ENCODE data around the gene STK39. TPM values are rescaled to one million over a fixed set of nuclear protein-coding genes. Genes with fewer than 3 reads are reported as not detected.

The STK39 gene
- total RNA-seq, 1 experiment from 2014 or later, result 13.8 TPM

DNA sequence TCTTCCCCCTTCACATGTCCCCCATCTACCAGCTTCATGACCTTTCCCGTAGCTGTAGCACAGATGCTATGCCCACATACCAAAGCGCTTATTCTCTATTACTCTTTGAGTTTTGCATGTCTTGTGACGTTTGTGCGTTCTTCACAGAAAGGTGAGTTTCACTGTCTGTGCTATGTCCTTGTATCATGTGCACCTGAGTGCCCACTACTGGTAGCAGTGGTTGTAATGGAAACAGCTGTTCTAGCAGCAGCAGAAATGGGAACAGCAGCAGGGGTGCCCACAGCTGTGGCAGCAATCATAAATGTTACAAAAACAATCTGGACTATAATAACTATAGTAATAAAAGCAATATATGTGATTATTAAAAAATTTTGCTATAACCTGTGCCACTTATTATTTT, 127.1 kb downstream of the STK39 start:
- TF ChIP-seq, protein P1, sequence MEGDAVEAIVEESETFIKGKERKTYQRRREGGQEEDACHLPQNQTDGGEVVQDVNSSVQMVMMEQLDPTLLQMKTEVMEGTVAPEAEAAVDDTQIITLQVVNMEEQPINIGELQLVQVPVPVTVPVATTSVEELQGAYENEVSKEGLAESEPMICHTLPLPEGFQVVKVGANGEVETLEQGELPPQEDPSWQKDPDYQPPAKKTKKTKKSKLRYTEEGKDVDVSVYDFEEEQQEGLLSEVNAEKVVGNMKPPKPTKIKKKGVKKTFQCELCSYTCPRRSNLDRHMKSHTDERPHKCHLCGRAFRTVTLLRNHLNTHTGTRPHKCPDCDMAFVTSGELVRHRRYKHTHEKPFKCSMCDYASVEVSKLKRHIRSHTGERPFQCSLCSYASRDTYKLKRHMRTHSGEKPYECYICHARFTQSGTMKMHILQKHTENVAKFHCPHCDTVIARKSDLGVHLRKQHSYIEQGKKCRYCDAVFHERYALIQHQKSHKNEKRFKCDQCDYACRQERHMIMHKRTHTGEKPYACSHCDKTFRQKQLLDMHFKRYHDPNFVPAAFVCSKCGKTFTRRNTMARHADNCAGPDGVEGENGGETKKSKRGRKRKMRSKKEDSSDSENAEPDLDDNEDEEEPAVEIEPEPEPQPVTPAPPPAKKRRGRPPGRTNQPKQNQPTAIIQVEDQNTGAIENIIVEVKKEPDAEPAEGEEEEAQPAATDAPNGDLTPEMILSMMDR (IDR thresholded peaks at IDR 0.05; ENCODE audit: unreplicated experiment), result no peak
- intact Hi-C loops (cut with micrococcal nuclease), result no loop called here
- Mint-ChIP-seq H3K36me3 (ENCODE audit: insufficient read depth, unreplicated experiment) (no peaks in the 10 kb centered on the region), H3K9me3 (ENCODE audit: unreplicated experiment) (no peaks in the 10 kb centered on the region), H3K4me1 (ENCODE audit: insufficient read depth, unreplicated experiment) (no peaks in the 10 kb centered on the region), H3K4me3 (ENCODE audit: unreplicated experiment) (no peak overlapping the region), H3K27me3 (ENCODE audit: insufficient read depth, unreplicated experiment) (no peaks in the 10 kb centered on the region), H3K27ac (ENCODE audit: low read depth, unreplicated experiment) (no peak overlapping the region)
- BruUV-seq (replicated peaks), result no TSS peak
- ChIA-PET CTCF (interaction anchor here (0.6 to 9.3 kb wide), 33 partner anchors 8 to 1581 kb away, joined by 3 to 117 read pairs (median 4); no protein-coding TSS in a partner anchor), POLR2A (interaction anchor here (0.6 kb wide), 1 partner anchor 538 kb away, joined by 4 read pairs; no protein-coding TSS in a partner anchor)
- DNase-seq (ENCODE audit: unreplicated experiment), result no peak

- no peak overlapping the region for H3K27ac Mint-ChIP-seq (ENCODE audit: low read depth, unreplicated experiment)
- intact Hi-C loops (cut with micrococcal nuclease), result loop anchor here (2.0 to 5.0 kb wide), 3 partner anchors 777 to 993 kb away; no protein-coding TSS in a partner anchor
- H3K4me1 Mint-ChIP-seq (ENCODE audit: insufficient read depth, unreplicated experiment), result no peaks in the 10 kb centered on the region
- no TSS peak for BruUV-seq (replicated peaks)
- H3K36me3 Mint-ChIP-seq (ENCODE audit: insufficient read depth, unreplicated experiment), result no peaks in the 10 kb centered on the region
- CTCF ChIA-PET, result interaction anchor here (0.5 to 9.3 kb wide), 93 partner anchors 9 to 1580 kb away, joined by 3 to 117 read pairs (median 4); partner anchors contain the start of gene B3GALT1
- DNase-seq (ENCODE audit: unreplicated experiment), result peak; percentile 65
- POLR2A ChIA-PET, result interaction anchor here (0.5 to 1.8 kb wide), 5 partner anchors 9 to 1420 kb away, joined by 3 to 13 read pairs (median 3); no protein-coding TSS in a partner anchor
- H3K27me3 Mint-ChIP-seq (ENCODE audit: insufficient read depth, unreplicated experiment), result no peaks in the 10 kb centered on the region
- TF ChIP-seq, protein P1 (IDR thresholded peaks at IDR 0.05; ENCODE audit: unreplicated experiment), result peak; percentile 31
- H3K4me3 Mint-ChIP-seq (ENCODE audit: unreplicated experiment), result no peak overlapping the region
- no peaks in the 10 kb centered on the region for H3K9me3 Mint-ChIP-seq (ENCODE audit: unreplicated experiment)
Measured at GRCh38 chr2:168119515-168120141, 127.8 kb downstream of the STK39 start.

DNA sequence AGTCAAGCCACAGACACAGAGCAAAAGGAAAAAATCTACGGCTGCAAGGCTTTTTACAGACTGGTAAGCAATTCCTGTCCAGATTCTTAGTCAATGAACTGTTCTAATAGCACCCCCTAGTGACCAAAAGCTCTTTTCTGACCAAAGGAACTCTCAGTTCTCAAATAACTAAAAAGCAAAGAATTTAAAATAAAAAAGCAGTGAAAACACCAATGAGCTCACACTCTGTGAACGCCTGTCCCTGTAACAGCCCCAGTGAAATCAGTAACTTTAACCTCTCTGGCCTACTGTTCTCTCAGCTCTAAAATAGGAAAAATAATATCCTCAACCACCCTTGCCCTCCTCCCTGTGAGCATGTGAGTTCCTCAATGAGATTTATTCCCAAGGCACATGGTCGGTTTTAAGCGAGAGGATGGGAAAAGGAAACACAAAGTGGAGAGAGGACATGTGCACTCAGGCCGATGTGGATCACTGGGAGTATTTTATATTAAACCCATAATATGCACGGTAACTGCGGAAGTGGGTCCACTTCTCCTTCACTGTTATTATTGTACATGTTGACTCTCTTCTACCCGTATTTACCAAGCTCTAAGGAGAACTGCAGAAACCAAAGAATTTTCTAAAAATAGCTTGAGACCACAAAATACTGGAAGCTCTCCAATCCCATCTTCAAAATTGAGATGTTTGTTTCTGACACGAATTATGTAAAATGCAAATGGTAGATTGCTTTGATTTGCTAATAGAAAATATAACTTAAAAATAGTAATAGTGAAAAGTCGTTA, 128.5 kb downstream of the STK39 start:
- no peaks in the 10 kb centered on the region for H3K4me1 Mint-ChIP-seq (ENCODE audit: insufficient read depth, unreplicated experiment)
- CTCF ChIA-PET, result interaction anchor here (0.6 to 9.3 kb wide), 114 partner anchors 10 to 1579 kb away, joined by 3 to 117 read pairs (median 4); partner anchors contain the start of gene B3GALT1
- DNase-seq (ENCODE audit: unreplicated experiment), result peak; percentile 74
- no peaks in the 10 kb centered on the region for H3K27me3 Mint-ChIP-seq (ENCODE audit: insufficient read depth, unreplicated experiment)
- H3K27ac Mint-ChIP-seq (ENCODE audit: low read depth, unreplicated experiment), result no peak overlapping the region
- no peak overlapping the region for H3K4me3 Mint-ChIP-seq (ENCODE audit: unreplicated experiment)
- POLR2A ChIA-PET, result interaction anchor here (0.7 to 1.8 kb wide), 6 partner anchors 8 to 1419 kb away, joined by 3 to 13 read pairs (median 3); no protein-coding TSS in a partner anchor
- TF ChIP-seq, protein P1 (IDR thresholded peaks at IDR 0.05; ENCODE audit: unreplicated experiment), result peak; percentile 54
- no TSS peak for BruUV-seq (replicated peaks)
- no peaks in the 10 kb centered on the region for H3K36me3 Mint-ChIP-seq (ENCODE audit: insufficient read depth, unreplicated experiment)
- intact Hi-C loops (cut with micrococcal nuclease), result loop anchor here (1.0 to 5.0 kb wide), 6 partner anchors 154 to 1580 kb away; no protein-coding TSS in a partner anchor
- H3K9me3 Mint-ChIP-seq (ENCODE audit: unreplicated experiment), result no peaks in the 10 kb centered on the region

DNA sequence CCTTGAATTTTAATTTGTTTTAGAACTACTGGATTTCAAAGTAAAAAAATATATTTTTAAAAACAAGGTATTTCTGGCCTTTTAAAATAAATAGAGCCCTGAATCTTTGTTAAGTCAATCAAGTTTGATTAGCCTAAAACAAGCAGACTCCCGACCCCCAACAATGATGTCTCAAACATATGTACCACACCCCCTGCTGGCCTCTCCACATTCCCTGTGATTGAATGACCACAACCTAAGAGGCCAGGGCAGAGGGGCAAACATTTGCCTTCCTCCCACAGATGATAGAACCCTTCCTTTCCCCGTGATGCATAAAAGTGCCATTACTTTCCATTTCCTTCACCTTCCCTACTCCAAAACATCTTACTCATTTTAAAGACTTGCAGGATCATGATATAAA, 130.9 kb downstream of the STK39 start:
- CTCF ChIA-PET, result interaction anchor here (0.6 to 9.3 kb wide), 19 partner anchors 10 to 1951 kb away, joined by 3 to 117 read pairs (median 4); no protein-coding TSS in a partner anchor
- intact Hi-C loops (cut with micrococcal nuclease), result loop anchor here (5.0 kb wide), 1 partner anchor 774 kb away; no protein-coding TSS in a partner anchor
- Mint-ChIP-seq H3K9me3 (ENCODE audit: unreplicated experiment) (no peaks in the 10 kb centered on the region), H3K4me3 (ENCODE audit: unreplicated experiment) (no peak overlapping the region), H3K27ac (ENCODE audit: low read depth, unreplicated experiment) (no peak overlapping the region), H3K36me3 (ENCODE audit: insufficient read depth, unreplicated experiment) (no peaks in the 10 kb centered on the region), H3K4me1 (ENCODE audit: insufficient read depth, unreplicated experiment) (no peaks in the 10 kb centered on the region), H3K27me3 (ENCODE audit: insufficient read depth, unreplicated experiment) (no peaks in the 10 kb centered on the region)
- TF ChIP-seq, protein P1 (IDR thresholded peaks at IDR 0.05; ENCODE audit: unreplicated experiment), result no peak
- DNase-seq (ENCODE audit: unreplicated experiment), result peak; percentile 9
- POLR2A ChIA-PET, result interaction anchor here (0.8 kb wide), 1 partner anchor 217 kb away, joined by 3 read pairs; no protein-coding TSS in a partner anchor
- no TSS peak for BruUV-seq (replicated peaks)

All from MCF 10A (cell line).